ENCODE results near the gene CPNE4. TPM values are rescaled to one million over a fixed set of nuclear protein-coding genes. Genes with fewer than 3 reads are reported as not detected.

Gene CPNE4
- total and polyA plus RNA-seq, 9 of the 15 experiments (the other 6 are each of a cell fraction or from before 2014, with no cell fraction given) = not detected

DNA sequence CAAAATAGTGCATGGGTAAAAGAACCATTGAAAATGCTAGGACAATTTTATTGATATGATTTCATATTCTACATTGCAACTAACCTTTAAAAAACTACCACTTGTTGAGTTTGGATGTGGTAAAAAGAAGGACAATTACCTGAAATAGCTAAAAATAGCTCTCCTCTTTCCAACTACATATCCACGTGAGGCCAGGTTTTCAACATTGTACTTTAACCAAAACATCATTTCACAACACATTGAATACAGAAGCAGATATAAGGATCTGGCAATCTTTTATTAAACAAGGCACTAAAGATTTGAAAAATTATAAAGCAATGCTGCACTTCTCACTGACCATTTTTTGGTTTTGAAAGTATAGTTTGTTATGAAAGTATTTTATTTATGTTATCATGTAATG lies 504.0 kb downstream of the CPNE4 start:
- intact Hi-C loops (cut with micrococcal nuclease) = no loop called here
- no peak for ATAC-seq
- WGBS (ENCODE audit: insufficient coverage, low coverage, missing lambda C conversion rate) = 0% methylated on average over 1 of the region's 1 CpG
- H4K20me1 ChIP-seq (replicated peaks; ENCODE audit: control insufficient read depth, insufficient read depth, low read length) = no peaks in the 10 kb centered on the region
- peaks cover 0 to 11% of the 10 kb centered on the region in 2 experiments; a peak in 2 of 5 replicates for H3K4me1 ChIP-seq (replicated peaks in 1 of 2; ENCODE audit: control insufficient read depth in 2 of 2, insufficient read depth in 2 of 2, low read length in 2 of 2)
- BruUV-seq (replicated peaks) = no TSS peak
- CTCF ChIA-PET (ENCODE audit: low intra/inter-chr PET ratio) = no interaction called here
- no peaks in the 10 kb centered on the region; a peak in 1 of 5 replicates for H3K27me3 ChIP-seq (ENCODE audit: control insufficient read depth in 2 of 2, insufficient read depth in 2 of 2, low read length in 2 of 2)
- no peak overlapping the region for H3K27ac ChIP-seq (ENCODE audit: extremely low read depth, low read depth, low read length)
- H3K4me2 ChIP-seq (ENCODE audit: insufficient read depth, low read length) = no peak overlapping the region
- no peak for TF ChIP-seq SIN3A (IDR thresholded peaks at IDR 0.05; ENCODE audit: borderline replicate concordance in 2 of 2, control insufficient read depth in 1 of 2, low read depth in 2 of 2, low read length in 2 of 2)
- no peak overlapping the region for H3K9ac ChIP-seq (ENCODE audit: insufficient read depth in 1 of 2, low read depth in 2 of 2, low read length in 2 of 2)
- DNase-seq (ENCODE audit: extremely low read depth in 1 of 4, low spot score in 3 of 4) = no peak
- H3K9me3 ChIP-seq (replicated peaks; ENCODE audit: control insufficient read depth, insufficient read depth, low read depth, low read length) = no peaks in the 10 kb centered on the region
- POLR2A ChIA-PET = interaction anchor here (0.9 kb wide), 1 partner anchor 12 kb away, joined by 3 read pairs; no protein-coding TSS in a partner anchor
- FAIRE-seq = no peak
- no peaks in the 10 kb centered on the region for H3K36me3 ChIP-seq (ENCODE audit: control insufficient read depth, insufficient read depth, low read length)
- H3K9me1 ChIP-seq (ENCODE audit: control insufficient read depth, insufficient read depth, low read length) = no peaks in the 10 kb centered on the region
- H3K4me3 ChIP-seq = no peak overlapping the region
- H2AFZ ChIP-seq (ENCODE audit: low read depth, low read length) = no peak overlapping the region
- in situ Hi-C loops (cut with MboI) = no loop called here
- H3K79me2 ChIP-seq (ENCODE audit: control insufficient read depth, insufficient read depth, low read length) = no peaks in the 10 kb centered on the region

DNA sequence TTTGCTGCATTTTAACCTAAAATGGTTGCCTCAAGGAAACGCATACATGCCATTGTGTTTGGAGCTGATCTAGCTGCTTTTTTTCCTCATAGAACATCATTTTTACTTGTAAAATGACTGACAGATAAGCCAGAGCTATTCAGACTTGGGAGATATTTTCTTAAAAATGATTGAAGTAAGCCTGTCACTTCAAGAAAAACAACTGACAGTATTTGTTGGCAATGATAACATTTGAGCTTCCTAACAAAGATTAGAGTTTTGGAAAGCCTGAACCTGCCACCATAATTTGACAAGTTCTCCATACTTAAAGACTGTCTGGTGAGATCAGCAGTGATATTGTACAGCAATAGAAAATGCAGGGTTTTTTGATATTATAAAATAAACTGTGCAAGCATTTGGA lies 504.4 kb downstream of the CPNE4 start:
- no peak overlapping the region for H3K4me2 ChIP-seq (ENCODE audit: insufficient read depth, low read length)
- no peaks in the 10 kb centered on the region for H4K20me1 ChIP-seq (replicated peaks; ENCODE audit: control insufficient read depth, insufficient read depth, low read length)
- in situ Hi-C loops (cut with MboI) (no loop called here), intact Hi-C loops (cut with micrococcal nuclease) (no loop called here)
- H3K79me2 ChIP-seq (ENCODE audit: control insufficient read depth, insufficient read depth, low read length) = no peaks in the 10 kb centered on the region
- no peaks in the 10 kb centered on the region; a peak in 1 of 5 replicates for H3K27me3 ChIP-seq (ENCODE audit: control insufficient read depth in 2 of 2, insufficient read depth in 2 of 2, low read length in 2 of 2)
- peaks cover 0 to 11% of the 10 kb centered on the region in 2 experiments; a peak in 2 of 5 replicates for H3K4me1 ChIP-seq (replicated peaks in 1 of 2; ENCODE audit: control insufficient read depth in 2 of 2, insufficient read depth in 2 of 2, low read length in 2 of 2)
- no peak overlapping the region for H3K9ac ChIP-seq (ENCODE audit: insufficient read depth in 1 of 2, low read depth in 2 of 2, low read length in 2 of 2)
- no peaks in the 10 kb centered on the region for H3K36me3 ChIP-seq (ENCODE audit: control insufficient read depth, insufficient read depth, low read length)
- DNase-seq (ENCODE audit: extremely low read depth in 1 of 4, low spot score in 3 of 4) = no peak
- no peaks in the 10 kb centered on the region for H3K9me3 ChIP-seq (replicated peaks; ENCODE audit: control insufficient read depth, insufficient read depth, low read depth, low read length)
- ChIA-PET POLR2A (interaction anchor here (0.9 kb wide), 1 partner anchor 12 kb away, joined by 3 read pairs; no protein-coding TSS in a partner anchor), CTCF (ENCODE audit: low intra/inter-chr PET ratio) (no interaction called here)
- H3K27ac ChIP-seq (ENCODE audit: extremely low read depth, low read depth, low read length) = no peak overlapping the region
- no peak for FAIRE-seq
- BruUV-seq (replicated peaks) = no TSS peak
- ATAC-seq = no peak
- no peak overlapping the region for H2AFZ ChIP-seq (ENCODE audit: low read depth, low read length)
- H3K9me1 ChIP-seq (ENCODE audit: control insufficient read depth, insufficient read depth, low read length) = no peaks in the 10 kb centered on the region
- TF ChIP-seq, protein P1, sequence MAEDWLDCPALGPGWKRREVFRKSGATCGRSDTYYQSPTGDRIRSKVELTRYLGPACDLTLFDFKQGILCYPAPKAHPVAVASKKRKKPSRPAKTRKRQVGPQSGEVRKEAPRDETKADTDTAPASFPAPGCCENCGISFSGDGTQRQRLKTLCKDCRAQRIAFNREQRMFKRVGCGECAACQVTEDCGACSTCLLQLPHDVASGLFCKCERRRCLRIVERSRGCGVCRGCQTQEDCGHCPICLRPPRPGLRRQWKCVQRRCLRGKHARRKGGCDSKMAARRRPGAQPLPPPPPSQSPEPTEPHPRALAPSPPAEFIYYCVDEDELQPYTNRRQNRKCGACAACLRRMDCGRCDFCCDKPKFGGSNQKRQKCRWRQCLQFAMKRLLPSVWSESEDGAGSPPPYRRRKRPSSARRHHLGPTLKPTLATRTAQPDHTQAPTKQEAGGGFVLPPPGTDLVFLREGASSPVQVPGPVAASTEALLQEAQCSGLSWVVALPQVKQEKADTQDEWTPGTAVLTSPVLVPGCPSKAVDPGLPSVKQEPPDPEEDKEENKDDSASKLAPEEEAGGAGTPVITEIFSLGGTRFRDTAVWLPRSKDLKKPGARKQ (CRISPR knock-in tag; IDR thresholded peaks at IDR 0.05) = no peak
- no peak for TF ChIP-seq SPI1 (IDR thresholded peaks at IDR 0.05; ENCODE audit: borderline replicate concordance, low read depth, low read length)
- no peak overlapping the region for H3K4me3 ChIP-seq
- 0% methylated on average over 1 of the region's 1 CpG for WGBS (ENCODE audit: insufficient coverage, low coverage, missing lambda C conversion rate)

Data from K562 (cell line).